K562 (cell line): ENCODE measurements around the gene VGF. TPM values are rescaled to one million over a fixed set of nuclear protein-coding genes. Genes with fewer than 3 reads are reported as not detected.
A peak's percentile ranks its signal among the peaks of the same experiment; 100 is the strongest.

Source experiments
- ARHGAP35 ChIP-seq: fragments of 450-650 bp; IDR thresholded peaks from 2 replicates; pipeline ENCODE4 v1.6.1; 2018; ENCODE audit not compliant: partially characterized antibody
- ARID2 ChIP-seq: fragments of 450-650 bp; IDR thresholded peaks from 2 replicates; pipeline ENCODE4 v1.6.1; 2017; ENCODE audit warnings: antibody characterized with exemption, mild to moderate bottlenecking
- CBFA2T2 ChIP-seq: fragments of 450-650 bp; conservative IDR thresholded peaks from 2 replicates; pipeline ENCODE4 v1.6.1; 2017; ENCODE audit warnings: mild to moderate bottlenecking
- CBFA2T3 ChIP-seq: fragments of 450-650 bp; IDR thresholded peaks from 2 replicates; pipeline ENCODE4 v1.6.1; 2017
- CBX1 ChIP-seq: sonication (generic); IDR thresholded peaks from 2 replicates; pipeline ENCODE4 v1.6.1; 2016; ENCODE audit warnings: antibody characterized with exemption, low read depth, mild to moderate bottlenecking
- GABPB1 ChIP-seq: sonication (generic); formaldehyde crosslinking; IDR thresholded peaks from 2 replicates; pipeline ENCODE4 v1.8.0; 2022; ENCODE audit warnings: mild to moderate bottlenecking, missing genetic modification reagents
- HNRNPLL ChIP-seq: fragments of 200-400 bp; formaldehyde crosslinking; IDR thresholded peaks from 2 replicates; pipeline ENCODE4 v1.6.1; 2017; ENCODE audit warnings: low read length, low read depth, mild to moderate bottlenecking; ENCODE audit not compliant: poor library complexity, severe bottlenecking
- IFI16 ChIP-seq: fragments of 250-450 bp; sonication (Bioruptor Pico); IDR thresholded peaks from 2 replicates; pipeline ENCODE4 v2.1.2; 2022; ENCODE audit warnings: mild to moderate bottlenecking, inconsistent platforms
- NFIC ChIP-seq: fragments of 450-650 bp; IDR thresholded peaks from 2 replicates; pipeline ENCODE4 v1.6.1; 2017; ENCODE audit warnings: mild to moderate bottlenecking, inconsistent platforms
- NRF1 ChIP-seq, 2 experiments: fragments of 450-650 bp; IDR thresholded peaks in 1 of 2; conservative IDR thresholded peaks in 1 of 2; 2 replicates each; pipeline ENCODE4 v1.6.1; 2014; ENCODE audit warnings: mild to moderate bottlenecking in 2 of 2
- PHB ChIP-seq: fragments of 250-450 bp; sonication (Bioruptor Pico); IDR thresholded peaks from 2 replicates; pipeline ENCODE4 v1.5.0; 2021
- PHF8 ChIP-seq: fragments of 200-600 bp; sonication (generic); IDR thresholded peaks from 2 replicates; pipeline ENCODE4 v1.6.1; 2012; ENCODE audit warnings: mixed run types, mild to moderate bottlenecking, inconsistent platforms, low read length, moderate library complexity, borderline replicate concordance
- POLR2A ChIP-seq: fragments of 450-650 bp; conservative IDR thresholded peaks from 2 replicates; pipeline ENCODE4 v1.6.1; 2016
- PREB ChIP-seq: sonication (generic); formaldehyde crosslinking; IDR thresholded peaks from 2 replicates; pipeline ENCODE4 v1.8.1; 2023; ENCODE audit warnings: mild to moderate bottlenecking, missing genetic modification reagents
- RBM15 ChIP-seq: fragments of 200-400 bp; formaldehyde crosslinking; IDR thresholded peaks from 2 replicates; pipeline ENCODE4 v1.6.1; 2018; ENCODE audit warnings: mild to moderate bottlenecking, low read length, moderate library complexity; ENCODE audit not compliant: insufficient read depth
- RUNX1 ChIP-seq: sonication (generic); IDR thresholded peaks from 2 replicates; pipeline ENCODE4 v1.6.1; 2016; ENCODE audit warnings: antibody characterized with exemption, low read depth
- SMARCC2 ChIP-seq: fragments of 450-650 bp; IDR thresholded peaks from 2 replicates; pipeline ENCODE4 v1.6.1; 2017; ENCODE audit warnings: antibody characterized with exemption, moderate library complexity, mild to moderate bottlenecking, low read depth
- ZNF277 ChIP-seq: fragments of 250-450 bp; sonication (Bioruptor Pico); IDR thresholded peaks from 2 replicates; pipeline ENCODE4 v1.8.0; 2022; ENCODE audit warnings: inconsistent platforms, mild to moderate bottlenecking, moderate library complexity, borderline replicate concordance
- ZNF589 ChIP-seq: fragments of 200-800 bp; sonication (Bioruptor generic); IDR thresholded peaks from 2 replicates; pipeline ENCODE4 v1.6.1; 2016; ENCODE audit warnings: low read depth, missing genetic modification characterization, missing compliant biosample characterization
- ZNF76 ChIP-seq: fragments of 250-450 bp; sonication (Bioruptor Pico); IDR thresholded peaks from 2 replicates; pipeline ENCODE4 v1.4.0; 2020; ENCODE audit warnings: mild to moderate bottlenecking, moderate library complexity, borderline replicate concordance
- ZNF79 ChIP-seq: fragments of 250-450 bp; sonication (Bioruptor Pico); IDR thresholded peaks from 2 replicates; pipeline ENCODE4 v1.4.0; 2020; ENCODE audit warnings: low read depth, mild to moderate bottlenecking, moderate library complexity
- polyA plus RNA-seq, 8 experiments: library from polyadenylated mRNA; depleted of rRNA in 4 of 8; stranded (reverse) in 5 of 8; unstranded in 3 of 8; fragments of >200 nt; fragmentation: Nextera tagmentation in 2 of 8; fragmentation: Illumina TruSeq in 1 of 8; extraction: Ambion mirVana in 2 of 8; extraction: Trizol in 1 of 8; gene quantifications; 2 replicates each; pipeline versions ENCODE4 v1.2.1 to v1.2.3, GENCODE V29; 2011 to 2014; ENCODE audit warnings: inconsistent platforms in 1 of 8, missing spikeins in 1 of 8
- total RNA-seq, 7 experiments: library from RNA; depleted of rRNA in 6 of 7; stranded (reverse); fragments of >200 nt in 6 of 7; fragmentation: Illumina TruSeq in 2 of 7; extraction: Trizol in 2 of 7; gene quantifications; 2 replicates each; pipeline versions ENCODE4 v1.2.1 to v1.2.3, GENCODE V29; 2011 to 2021; ENCODE audit warnings: low replicate concordance in 1 of 7
- TF ChIP-seq, protein P1 (sequence below): fragments of 250-450 bp; sonication (Bioruptor Pico); IDR thresholded peaks from 2 replicates; pipeline ENCODE4 v1.4.0; 2020; ENCODE audit warnings: borderline replicate concordance
- TF ChIP-seq, protein P2 (sequence below): sonication (generic); formaldehyde crosslinking; IDR thresholded peaks from 2 replicates; pipeline ENCODE4 v1.8.0; 2023; ENCODE audit warnings: mild to moderate bottlenecking, missing genetic modification reagents
- TF ChIP-seq, protein P3 (sequence below): sonication (generic); formaldehyde crosslinking; IDR thresholded peaks from 2 replicates; pipeline ENCODE4 v1.9.0; 2022; ENCODE audit warnings: mild to moderate bottlenecking, missing genetic modification reagents

Gene VGF
- total and polyA plus RNA-seq, 9 of the 15 experiments (the other 6 are each of a cell fraction or from before 2014, with no cell fraction given): 0.03 to 5.7 (median 0.34) TPM

- TF ChIP-seq HNRNPLL (no peak), ZNF76 (CRISPR knock-in tag) (no peak), CBFA2T3 (no peak), CBFA2T2 (no peak), RUNX1 (no peak), RBM15 (no peak), PHB (CRISPR knock-in tag) (no peak), POLR2A (no peak), ZNF589 (CRISPR knock-in tag) (peak; percentile 71; the same call in 1 of the 2 replicates), ARHGAP35 (no peak), PREB (no peak), ARID2 (no peak), GABPB1 (CRISPR knock-in tag) (no peak), SMARCC2 (no peak), ZNF277 (CRISPR knock-in tag) (no peak), NFIC (no peak), CBX1 (no peak), NRF1 (conservative IDR thresholded peaks at IDR 0.05 in 1 of 2, IDR thresholded peaks at IDR 0.05 in 1 of 2) (no peak), ZNF79 (peak; percentile 74; the same call in 1 of the 2 replicates), IFI16 (CRISPR knock-in tag) (no peak), PHF8 (no peak)
- TF ChIP-seq, protein P1, sequence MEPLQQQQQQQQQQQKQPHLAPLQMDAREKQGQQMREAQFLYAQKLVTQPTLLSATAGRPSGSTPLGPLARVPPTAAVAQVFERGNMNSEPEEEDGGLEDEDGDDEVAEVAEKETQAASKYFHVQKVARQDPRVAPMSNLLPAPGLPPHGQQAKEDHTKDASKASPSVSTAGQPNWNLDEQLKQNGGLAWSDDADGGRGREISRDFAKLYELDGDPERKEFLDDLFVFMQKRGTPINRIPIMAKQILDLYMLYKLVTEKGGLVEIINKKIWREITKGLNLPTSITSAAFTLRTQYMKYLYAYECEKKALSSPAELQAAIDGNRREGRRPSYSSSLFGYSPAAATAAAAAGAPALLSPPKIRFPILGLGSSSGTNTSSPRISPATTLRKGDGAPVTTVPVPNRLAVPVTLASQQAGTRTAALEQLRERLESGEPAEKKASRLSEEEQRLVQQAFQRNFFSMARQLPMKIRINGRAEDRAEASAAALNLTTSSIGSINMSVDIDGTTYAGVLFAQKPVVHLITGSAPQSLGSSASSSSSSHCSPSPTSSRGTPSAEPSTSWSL: no peak
- TF ChIP-seq, protein P2, sequence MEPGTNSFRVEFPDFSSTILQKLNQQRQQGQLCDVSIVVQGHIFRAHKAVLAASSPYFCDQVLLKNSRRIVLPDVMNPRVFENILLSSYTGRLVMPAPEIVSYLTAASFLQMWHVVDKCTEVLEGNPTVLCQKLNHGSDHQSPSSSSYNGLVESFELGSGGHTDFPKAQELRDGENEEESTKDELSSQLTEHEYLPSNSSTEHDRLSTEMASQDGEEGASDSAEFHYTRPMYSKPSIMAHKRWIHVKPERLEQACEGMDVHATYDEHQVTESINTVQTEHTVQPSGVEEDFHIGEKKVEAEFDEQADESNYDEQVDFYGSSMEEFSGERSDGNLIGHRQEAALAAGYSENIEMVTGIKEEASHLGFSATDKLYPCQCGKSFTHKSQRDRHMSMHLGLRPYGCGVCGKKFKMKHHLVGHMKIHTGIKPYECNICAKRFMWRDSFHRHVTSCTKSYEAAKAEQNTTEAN (CRISPR knock-in tag): no peak
- TF ChIP-seq, protein P3, sequence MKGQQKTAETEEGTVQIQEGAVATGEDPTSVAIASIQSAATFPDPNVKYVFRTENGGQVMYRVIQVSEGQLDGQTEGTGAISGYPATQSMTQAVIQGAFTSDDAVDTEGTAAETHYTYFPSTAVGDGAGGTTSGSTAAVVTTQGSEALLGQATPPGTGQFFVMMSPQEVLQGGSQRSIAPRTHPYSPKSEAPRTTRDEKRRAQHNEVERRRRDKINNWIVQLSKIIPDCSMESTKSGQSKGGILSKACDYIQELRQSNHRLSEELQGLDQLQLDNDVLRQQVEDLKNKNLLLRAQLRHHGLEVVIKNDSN (CRISPR knock-in tag): no peak
Measured at GRCh38 chr7:101151908-101152651, 13.3 kb downstream of the VGF start (continued).
